Hepatocyte (in vitro differentiated cells): ENCODE data around the gene MAMDC2. TPM values are rescaled to one million over a fixed set of nuclear protein-coding genes. Genes with fewer than 3 reads are reported as not detected.

Source experiments
- DNase-seq: peaks from one replicate; pipeline ENCODE4 v3.0.0-alpha.2; 2016; ENCODE audit warnings: low spot score
- H2AFZ ChIP-seq: fragments of 200-600 bp; sonication (generic); 2 replicates; pipeline ENCODE4 v1.6.0; 2016; ENCODE audit warnings: antibody characterized with exemption, mild to moderate bottlenecking
- H3K27ac ChIP-seq: fragments of 200-600 bp; sonication (generic); 2 replicates; pipeline ENCODE4 v1.5.1; 2016; ENCODE audit warnings: mild to moderate bottlenecking
- H3K27me3 ChIP-seq: fragments of 200-600 bp; sonication (generic); 2 replicates; pipeline ENCODE4 v1.6.1; 2016
- H3K36me3 ChIP-seq: fragments of 200-600 bp; sonication (generic); replicated peaks from 2 replicates; pipeline ENCODE4 v1.5.1; 2016; ENCODE audit warnings: low read depth; ENCODE audit not compliant: insufficient read depth
- H3K4me1 ChIP-seq: fragments of 200-600 bp; sonication (generic); 2 replicates; pipeline ENCODE4 v1.5.1; 2016; ENCODE audit warnings: mild to moderate bottlenecking, moderate library complexity; ENCODE audit not compliant: insufficient read depth
- H3K4me2 ChIP-seq: fragments of 200-600 bp; sonication (generic); 2 replicates; pipeline ENCODE4 v1.6.0; 2016
- H3K4me3 ChIP-seq: fragments of 200-600 bp; sonication (generic); 2 replicates; pipeline ENCODE4 v1.5.1; 2016; ENCODE audit warnings: mild to moderate bottlenecking
- H3K79me2 ChIP-seq: fragments of 200-600 bp; sonication (generic); 2 replicates; pipeline ENCODE4 v1.6.0; 2017; ENCODE audit warnings: mild to moderate bottlenecking
- H3K9me2 ChIP-seq: fragments of 200-600 bp; sonication (generic); replicated peaks from 2 replicates; pipeline ENCODE4 v1.6.0; 2017; ENCODE audit warnings: mild to moderate bottlenecking; ENCODE audit not compliant: insufficient read depth
- H3K9me3 ChIP-seq: fragments of 200-600 bp; sonication (generic); 2 replicates; pipeline ENCODE4 v1.5.1; 2016; ENCODE audit warnings: low read depth, mild to moderate bottlenecking
- H4K20me1 ChIP-seq: fragments of 200-600 bp; sonication (generic); 2 replicates; pipeline ENCODE4 v1.6.0; 2016; ENCODE audit warnings: mild to moderate bottlenecking; ENCODE audit not compliant: insufficient read depth, poor library complexity, severe bottlenecking
- EZH2 ChIP-seq: fragments of 200-600 bp; sonication (generic); IDR thresholded peaks from 2 replicates; pipeline ENCODE4 v1.6.1; 2016; ENCODE audit warnings: antibody characterized with exemption, mild to moderate bottlenecking, borderline replicate concordance
- EZH2phosphoT487 ChIP-seq: fragments of 200-600 bp; sonication (generic); IDR thresholded peaks from one replicate; pipeline ENCODE4 v1.6.1; 2018; ENCODE audit warnings: antibody characterized with exemption, mild to moderate bottlenecking, low read depth, moderate library complexity; ENCODE audit not compliant: unreplicated experiment, severe bottlenecking
- WGBS: methylation state at CpG from one replicate; pipeline ENCODE4 v1.1.6; 2016; ENCODE audit warnings: low lambda C conversion rate; ENCODE audit errors: missing lambda C conversion rate; 5-methylcytosine and 5-hydroxymethylcytosine counted together
- polyA plus RNA-seq: library from polyadenylated mRNA; unstranded; fragments of >200 nt; fragmentation: Nextera tagmentation; extraction: Ambion mirVana; gene quantifications from 2 replicates; pipeline ENCODE4 v1.2.1, GENCODE V29; 2016
- total RNA-seq: library from RNA; depleted of rRNA; stranded (reverse); fragments of >200 nt; gene quantifications from 2 replicates; pipeline ENCODE4 v1.2.3, GENCODE V29; 2014
- TF ChIP-seq, protein P1 (sequence below): fragments of 200-600 bp; sonication (generic); IDR thresholded peaks from 2 replicates; pipeline ENCODE4 v1.5.1; 2016; ENCODE audit warnings: antibody characterized with exemption, mild to moderate bottlenecking; ENCODE audit not compliant: poor library complexity

The MAMDC2 gene
- total and polyA plus RNA-seq, 2 experiments from 2014 or later, result 0.65 to 1.9 TPM

DNA sequence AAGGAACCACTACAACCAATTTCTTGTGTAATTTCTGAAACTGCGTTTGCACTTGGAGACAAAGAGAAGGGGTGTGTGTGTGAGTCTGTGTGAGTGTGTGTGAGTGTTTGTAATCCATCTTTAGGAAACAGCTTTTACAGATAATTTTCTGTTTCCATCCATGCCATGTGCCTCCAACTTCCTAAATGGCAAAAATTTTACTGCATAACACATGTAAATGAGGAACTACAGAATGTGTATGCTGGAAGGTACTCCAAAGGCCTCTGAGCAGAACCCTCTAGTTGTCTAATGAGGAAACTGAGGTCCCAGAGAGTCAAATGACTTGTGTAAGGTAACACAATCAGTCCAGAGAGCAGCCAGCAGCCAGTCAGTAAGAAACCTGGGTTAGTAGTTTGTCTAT lies 20.8 kb downstream of the MAMDC2 start:
- Histone ChIP-seq H3K9me3 (no peaks in the 10 kb centered on the region), H3K9me2 (no peaks in the 10 kb centered on the region), H3K79me2 (no peaks in the 10 kb centered on the region), H3K27ac (no peak overlapping the region), H4K20me1 (no peaks in the 10 kb centered on the region), H3K36me3 (no peaks in the 10 kb centered on the region), H2AFZ (no peak overlapping the region), H3K4me2 (no peak overlapping the region), H3K4me1 (no peaks in the 10 kb centered on the region), H3K4me3 (no peak overlapping the region), H3K27me3 (no peaks in the 10 kb centered on the region)
- TF ChIP-seq EZH2phosphoT487 (no peak), EZH2 (no peak)
- TF ChIP-seq, protein P1, sequence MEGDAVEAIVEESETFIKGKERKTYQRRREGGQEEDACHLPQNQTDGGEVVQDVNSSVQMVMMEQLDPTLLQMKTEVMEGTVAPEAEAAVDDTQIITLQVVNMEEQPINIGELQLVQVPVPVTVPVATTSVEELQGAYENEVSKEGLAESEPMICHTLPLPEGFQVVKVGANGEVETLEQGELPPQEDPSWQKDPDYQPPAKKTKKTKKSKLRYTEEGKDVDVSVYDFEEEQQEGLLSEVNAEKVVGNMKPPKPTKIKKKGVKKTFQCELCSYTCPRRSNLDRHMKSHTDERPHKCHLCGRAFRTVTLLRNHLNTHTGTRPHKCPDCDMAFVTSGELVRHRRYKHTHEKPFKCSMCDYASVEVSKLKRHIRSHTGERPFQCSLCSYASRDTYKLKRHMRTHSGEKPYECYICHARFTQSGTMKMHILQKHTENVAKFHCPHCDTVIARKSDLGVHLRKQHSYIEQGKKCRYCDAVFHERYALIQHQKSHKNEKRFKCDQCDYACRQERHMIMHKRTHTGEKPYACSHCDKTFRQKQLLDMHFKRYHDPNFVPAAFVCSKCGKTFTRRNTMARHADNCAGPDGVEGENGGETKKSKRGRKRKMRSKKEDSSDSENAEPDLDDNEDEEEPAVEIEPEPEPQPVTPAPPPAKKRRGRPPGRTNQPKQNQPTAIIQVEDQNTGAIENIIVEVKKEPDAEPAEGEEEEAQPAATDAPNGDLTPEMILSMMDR, result no peak
- 93% methylated on average over 1 of the region's 1 CpG for WGBS
- DNase-seq, result no peak

DNA sequence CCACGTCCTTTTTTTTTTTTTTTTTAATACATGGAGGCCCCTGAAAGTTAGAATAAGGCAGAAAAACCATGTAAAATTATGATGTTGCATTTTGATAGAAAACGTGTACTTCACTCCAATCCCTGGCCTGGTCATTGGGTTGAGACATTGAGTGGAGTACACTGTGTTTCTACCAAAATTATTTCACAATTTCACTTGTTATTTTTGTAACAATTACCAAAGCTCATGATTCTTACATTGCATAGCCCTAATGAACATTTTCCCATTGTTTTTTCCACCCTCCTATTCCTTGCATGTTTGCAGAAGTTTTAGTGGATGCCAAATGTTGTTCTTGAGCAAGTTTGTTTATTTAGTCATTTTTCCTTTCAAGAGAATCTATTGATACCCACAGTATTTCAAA lies 21.9 kb downstream of the MAMDC2 start:
- Histone ChIP-seq H3K9me2 (no peaks in the 10 kb centered on the region), H3K36me3 (no peaks in the 10 kb centered on the region), H3K9me3 (no peaks in the 10 kb centered on the region), H3K79me2 (no peaks in the 10 kb centered on the region), H3K27ac (no peak overlapping the region), H3K4me2 (no peak overlapping the region), H3K27me3 (no peaks in the 10 kb centered on the region), H3K4me3 (no peak overlapping the region), H2AFZ (no peak overlapping the region), H3K4me1 (no peaks in the 10 kb centered on the region), H4K20me1 (no peaks in the 10 kb centered on the region)
- DNase-seq, result no peak
- no peak for TF ChIP-seq EZH2
- TF ChIP-seq EZH2phosphoT487, result no peak
- TF ChIP-seq, protein P1, result no peak
- WGBS, result 86% methylated on average over 2 of the region's 2 CpGs

DNA sequence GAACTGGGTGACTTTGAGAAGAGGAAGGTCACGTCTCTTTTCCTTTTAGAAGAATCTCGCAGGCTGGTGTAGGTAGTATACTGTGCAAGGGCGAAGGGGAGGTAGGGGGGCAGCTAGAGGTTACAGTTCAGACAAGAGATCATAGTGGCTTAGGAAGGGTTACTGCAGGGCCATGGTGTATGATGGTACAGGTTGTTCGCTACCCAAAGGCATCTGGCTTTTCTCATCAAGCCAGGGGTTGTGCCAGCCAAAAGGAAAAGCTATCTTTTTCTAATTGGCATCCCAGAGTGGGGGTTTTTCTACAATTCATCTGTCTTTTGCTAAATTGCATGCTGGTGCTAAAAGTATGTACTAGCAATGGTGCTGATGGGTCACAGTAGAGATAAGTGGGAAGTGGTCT lies 22.8 kb downstream of the MAMDC2 start:
- H3K4me2 ChIP-seq, result no peak overlapping the region
- 87% methylated on average over 4 of the region's 4 CpGs for whole genome bisulfite sequencing
- no peaks in the 10 kb centered on the region for H3K79me2 ChIP-seq
- H3K36me3 ChIP-seq, result no peaks in the 10 kb centered on the region
- H3K27ac ChIP-seq, result no peak overlapping the region
- H4K20me1 ChIP-seq, result no peaks in the 10 kb centered on the region
- no peaks in the 10 kb centered on the region for H3K4me1 ChIP-seq
- H3K9me3 ChIP-seq, result no peaks in the 10 kb centered on the region
- H2AFZ ChIP-seq, result no peak overlapping the region
- no peaks in the 10 kb centered on the region for H3K27me3 ChIP-seq
- H3K4me3 ChIP-seq, result no peak overlapping the region
- DNase-seq, result no peak
- H3K9me2 ChIP-seq, result no peaks in the 10 kb centered on the region
- TF ChIP-seq EZH2phosphoT487, result no peak
- TF ChIP-seq EZH2, result no peak
- TF ChIP-seq, protein P1, result no peak

GRCh38 chr9:70066874-70067273 lies 23.2 kb downstream of the MAMDC2 start:
- WGBS, result 70% methylated on average over 2 of the region's 2 CpGs

More at GRCh38 chr9:70066874-70067273, 23.2 kb downstream of the MAMDC2 start:
- no peak overlapping the region for H2AFZ ChIP-seq
- H3K4me1 ChIP-seq, result no peaks in the 10 kb centered on the region
- no peak for DNase-seq
- H3K4me2 ChIP-seq, result no peak overlapping the region
- no peak overlapping the region for H3K27ac ChIP-seq
- no peaks in the 10 kb centered on the region for H4K20me1 ChIP-seq
- H3K79me2 ChIP-seq, result no peaks in the 10 kb centered on the region
- no peaks in the 10 kb centered on the region for H3K9me2 ChIP-seq
- H3K27me3 ChIP-seq, result no peaks in the 10 kb centered on the region
- no peak overlapping the region for H3K4me3 ChIP-seq
- H3K36me3 ChIP-seq, result no peaks in the 10 kb centered on the region
- no peaks in the 10 kb centered on the region for H3K9me3 ChIP-seq
- TF ChIP-seq EZH2phosphoT487 (no peak), EZH2 (no peak)
- TF ChIP-seq, protein P1, result no peak
